K562 (cell line): Measurements from ENCODE around the gene MYO1D. TPM values are rescaled to one million over a fixed set of nuclear protein-coding genes. Genes with fewer than 3 reads are reported as not detected.

Experiments used
- ATAC-seq: fragments of 200-7000 bp; cut with Tn5 transposase; 3 replicates; pipeline ENCODE4 v1.9.1; 2020; ENCODE audit warnings: moderate library complexity
- BruUV-seq: library from RNA; stranded (reverse); fragments of 400-500 nt; replicated peaks from 2 replicates; lab custom pipeline; 2021; lab: Mats Ljungman, UMichigan
- CTCF ChIA-PET: fragments of 300-600 bp; formaldehyde crosslinking; extraction: SDS; loops from one replicate; lab custom pipeline; 2021; ENCODE audit warnings: low intra/inter-chr PET ratio; lab: Yijun Ruan, JAX
- POLR2A ChIA-PET: fragments of 300-600, 350-650 bp; sonication (Branson Sonifier 250); formaldehyde crosslinking; extraction: SDS; loops from one replicate; lab custom pipeline; 2021; ENCODE audit warnings: antibody characterized with exemption, inconsistent platforms; lab: Yijun Ruan, JAX
- DNase-seq, 4 experiments: peaks; one replicate each; pipeline versions ENCODE4 v3.0.0 to v3.0.0-alpha.2; 2011 to 2018; ENCODE audit warnings: low spot score in 3 of 4, mixed read lengths in 3 of 4; ENCODE audit errors: extremely low read depth in 1 of 4
- FAIRE-seq: peaks from 2 replicates; lab custom pipeline; 2011; peaks lifted over from hg19 to GRCh38; lab: Jason Lieb, UNC
- H2AFZ ChIP-seq: 2 replicates; pipeline ENCODE4 v1.6.0; 2011; ENCODE audit warnings: low read depth, low read length, control low read depth, inconsistent platforms
- H3K27ac ChIP-seq: fragments of 200-600 bp; 3 replicates; pipeline ENCODE4 v1.8.0; 2011; ENCODE audit warnings: low read depth, mild to moderate bottlenecking, control low read depth, inconsistent platforms, low read length, moderate library complexity, mixed read lengths; ENCODE audit errors: extremely low read depth
- H3K27me3 ChIP-seq, 2 experiments: fragments of 300-600 bp in 1 of 2; 2 replicates in 1 of 2; 3 replicates in 1 of 2; pipeline versions ENCODE4 v1.6.0 to v1.8.0; 2011; ENCODE audit warnings: inconsistent platforms in 2 of 2, low read length in 2 of 2, mild to moderate bottlenecking in 1 of 2, mixed read lengths in 1 of 2, moderate library complexity in 1 of 2; ENCODE audit not compliant: control insufficient read depth in 2 of 2, insufficient read depth in 2 of 2
- H3K36me3 ChIP-seq: fragments of 300-600 bp; 3 replicates; pipeline ENCODE4 v1.8.0; 2011; ENCODE audit warnings: mild to moderate bottlenecking, low read length, inconsistent platforms; ENCODE audit not compliant: control insufficient read depth, insufficient read depth
- H3K4me1 ChIP-seq, 2 experiments: fragments of 200-600 bp in 1 of 2; replicated peaks in 1 of 2; 2 replicates in 1 of 2; 3 replicates in 1 of 2; pipeline versions ENCODE4 v1.5.1 to v1.8.0; 2011; ENCODE audit warnings: inconsistent platforms in 2 of 2, low read length in 2 of 2, mild to moderate bottlenecking in 1 of 2, mixed read lengths in 1 of 2, moderate library complexity in 1 of 2; ENCODE audit not compliant: control insufficient read depth in 2 of 2, insufficient read depth in 2 of 2
- H3K4me2 ChIP-seq: 2 replicates; pipeline ENCODE4 v1.6.1; 2011; ENCODE audit warnings: low read length, control low read depth, inconsistent platforms, mixed read lengths; ENCODE audit not compliant: insufficient read depth
- H3K4me3 ChIP-seq: fragments of 200-600 bp; sonication (generic), shearing (Covaris generic); 2 replicates; pipeline ENCODE4 v1.5.1; 2016; ENCODE audit warnings: control low read depth, inconsistent platforms
- H3K79me2 ChIP-seq: fragments of 200-600 bp; 3 replicates; pipeline ENCODE4 v1.8.0; 2011; ENCODE audit warnings: low read length, inconsistent platforms; ENCODE audit not compliant: control insufficient read depth, insufficient read depth
- H3K9ac ChIP-seq, 2 experiments: 2 replicates each; pipeline versions ENCODE4 v1.6.0 to v1.6.1; 2011; ENCODE audit warnings: low read depth in 2 of 2, low read length in 2 of 2, control low read depth in 1 of 2, inconsistent platforms in 1 of 2, mild to moderate bottlenecking in 1 of 2, mixed read lengths in 1 of 2; ENCODE audit not compliant: insufficient read depth in 1 of 2
- H3K9me1 ChIP-seq: one replicate; pipeline ENCODE4 v1.6.0; 2011; ENCODE audit warnings: inconsistent platforms, mild to moderate bottlenecking, low read length, moderate library complexity; ENCODE audit not compliant: control insufficient read depth, insufficient read depth
- H3K9me3 ChIP-seq: replicated peaks from 2 replicates; pipeline ENCODE4 v1.5.1; 2011; ENCODE audit warnings: low read depth, low read length, inconsistent platforms; ENCODE audit not compliant: control insufficient read depth, insufficient read depth
- H4K20me1 ChIP-seq: replicated peaks from 2 replicates; pipeline ENCODE4 v1.6.1; 2011; ENCODE audit warnings: low read length, inconsistent platforms, mixed read lengths; ENCODE audit not compliant: control insufficient read depth, insufficient read depth
- ELF2 ChIP-seq: fragments of 250-450 bp; sonication (Bioruptor Pico); IDR thresholded peaks from 2 replicates; pipeline ENCODE4 v1.5.0; 2021; ENCODE audit warnings: mild to moderate bottlenecking
- FOS ChIP-seq: IDR thresholded peaks from 3 replicates; pipeline ENCODE4 v1.6.1; 2011; ENCODE audit not compliant: insufficient read length; ENCODE audit errors: extremely low read depth
- GATAD2A ChIP-seq: fragments of 450-650 bp; IDR thresholded peaks from 2 replicates; pipeline ENCODE4 v1.6.1; 2017
- HNRNPUL1 ChIP-seq: fragments of 200-400 bp; formaldehyde crosslinking; IDR thresholded peaks from 2 replicates; pipeline ENCODE4 v1.6.1; 2017; ENCODE audit warnings: low read length
- MECOM ChIP-seq: fragments of 250-450 bp; sonication (Bioruptor Pico); IDR thresholded peaks from 2 replicates; pipeline ENCODE4 v1.8.0; 2022; ENCODE audit warnings: inconsistent platforms
- NCOA6 ChIP-seq: fragments of 450-650 bp; IDR thresholded peaks from 2 replicates; pipeline ENCODE4 v1.6.1; 2017; ENCODE audit warnings: mild to moderate bottlenecking
- NFE2 ChIP-seq: IDR thresholded peaks from 2 replicates; pipeline ENCODE4 v1.6.1; 2014; ENCODE audit warnings: antibody characterized with exemption, low read depth
- RB1 ChIP-seq: fragments of 450-650 bp; IDR thresholded peaks from 2 replicates; pipeline ENCODE4 v1.6.1; 2017; ENCODE audit warnings: low read depth, mild to moderate bottlenecking
- RBM34 ChIP-seq: fragments of 200-400 bp; formaldehyde crosslinking; IDR thresholded peaks from 2 replicates; pipeline ENCODE4 v1.6.1; 2018; ENCODE audit warnings: low read length, borderline replicate concordance; ENCODE audit not compliant: insufficient read depth
- TBP ChIP-seq: optimal IDR thresholded peaks from 2 replicates; pipeline ENCODE3; 2011; ENCODE audit warnings: low read depth, low read length, improper control_type of control experiment
- TCF7L2 ChIP-seq: fragments of 150-350 bp; IDR thresholded peaks from 2 replicates; pipeline ENCODE4 v1.6.1; 2016; ENCODE audit warnings: low read depth, mild to moderate bottlenecking, low read length, moderate library complexity
- ZNF511 ChIP-seq: sonication (generic); formaldehyde crosslinking; IDR thresholded peaks from 2 replicates; pipeline ENCODE4 v1.8.0; 2022; ENCODE audit warnings: mild to moderate bottlenecking, missing genetic modification reagents
- WGBS: fragments of 100-300 bp; shearing (Covaris generic); methylation state at CpG from one replicate; pipeline ENCODE4 v1.1.6; 2016; ENCODE audit warnings: low coverage, mixed read lengths; ENCODE audit not compliant: insufficient coverage; ENCODE audit errors: missing lambda C conversion rate; 5-methylcytosine and 5-hydroxymethylcytosine counted together
- in situ Hi-C: fragments of 300-500 bp; cut with MboI; formaldehyde crosslinking; loops from 4 replicates; pipeline ENCODE4 v1.15.0; 2018; ENCODE audit warnings: inconsistent platforms, mixed read lengths
- intact Hi-C: fragments of 100-400 bp; cut with micrococcal nuclease; formaldehyde crosslinking; loops from 2 replicates; pipeline ENCODE4 v1.14.2; 2022
- polyA plus RNA-seq, 8 experiments: library from polyadenylated mRNA; depleted of rRNA in 4 of 8; stranded (reverse) in 5 of 8; unstranded in 3 of 8; fragments of >200 nt; fragmentation: Nextera tagmentation in 2 of 8; fragmentation: Illumina TruSeq in 1 of 8; extraction: Ambion mirVana in 2 of 8; extraction: Trizol in 1 of 8; gene quantifications; 2 replicates each; pipeline versions ENCODE4 v1.2.1 to v1.2.3, GENCODE V29; 2011 to 2014; ENCODE audit warnings: inconsistent platforms in 1 of 8, missing spikeins in 1 of 8
- total RNA-seq, 7 experiments: library from RNA; depleted of rRNA in 6 of 7; stranded (reverse); fragments of >200 nt in 6 of 7; fragmentation: Illumina TruSeq in 2 of 7; extraction: Trizol in 2 of 7; gene quantifications; 2 replicates each; pipeline versions ENCODE4 v1.2.1 to v1.2.3, GENCODE V29; 2011 to 2021; ENCODE audit warnings: low replicate concordance in 1 of 7

Gene MYO1D
- total and polyA plus RNA-seq, 9 of the 15 experiments (the other 6 are each of a cell fraction or from before 2014, with no cell fraction given), result 2.1 to 71.2 (median 45.4) TPM

GRCh38 chr17:32646941-32647340 lies 230.0 kb downstream of the MYO1D start:
- no peak for FAIRE-seq
- no TSS peak for BruUV-seq
- ChIA-PET POLR2A (interaction anchor here (0.6 to 0.8 kb wide), 2 partner anchors 14 to 96 kb away, joined by 3 read pairs; no protein-coding TSS in a partner anchor), CTCF (no interaction called here)
- Histone ChIP-seq H3K9me3 (no peaks in the 10 kb centered on the region; the same call in 1 of the 2 replicates), H4K20me1 (no peaks in the 10 kb centered on the region), H3K4me3 (no peak overlapping the region), H3K9me1 (no peaks in the 10 kb centered on the region), H3K9ac (no peak overlapping the region), H3K36me3 (peaks cover 22% of the 10 kb centered on the region), H3K27ac (no peak overlapping the region), H3K4me2 (no peak overlapping the region), H3K4me1 (no peaks in the 10 kb centered on the region), H3K79me2 (no peaks in the 10 kb centered on the region), H2AFZ (no peak overlapping the region), H3K27me3 (no peaks in the 10 kb centered on the region)
- no peak for DNase-seq
- in situ Hi-C loops, result no loop called here
- 97% methylated on average over 2 of the region's 2 CpGs for WGBS
- TF ChIP-seq RBM34 (no peak), NCOA6 (no peak), ELF2 (CRISPR knock-in tag) (no peak), RB1 (no peak), TBP (no peak), FOS (no peak), HNRNPUL1 (no peak), MECOM (CRISPR knock-in tag) (no peak), ZNF511 (CRISPR knock-in tag) (no peak), GATAD2A (no peak), TCF7L2 (no peak), NFE2 (no peak)
- ATAC-seq, result no peak
- intact Hi-C loops, result no loop called here
